Hepatocyte (in vitro differentiated cells): ENCODE data around the gene AHCTF1.

Experiments
- EZH2 ChIP-seq: fragments of 200-600 bp; sonication (generic); IDR thresholded peaks from 2 replicates; pipeline ENCODE4 v1.6.1; 2016; ENCODE audit warnings: antibody characterized with exemption, mild to moderate bottlenecking, borderline replicate concordance
- TF ChIP-seq, protein P1 (sequence below): fragments of 200-600 bp; sonication (generic); IDR thresholded peaks from 2 replicates; pipeline ENCODE4 v1.5.1; 2016; ENCODE audit warnings: antibody characterized with exemption, mild to moderate bottlenecking; ENCODE audit not compliant: poor library complexity

DNA sequence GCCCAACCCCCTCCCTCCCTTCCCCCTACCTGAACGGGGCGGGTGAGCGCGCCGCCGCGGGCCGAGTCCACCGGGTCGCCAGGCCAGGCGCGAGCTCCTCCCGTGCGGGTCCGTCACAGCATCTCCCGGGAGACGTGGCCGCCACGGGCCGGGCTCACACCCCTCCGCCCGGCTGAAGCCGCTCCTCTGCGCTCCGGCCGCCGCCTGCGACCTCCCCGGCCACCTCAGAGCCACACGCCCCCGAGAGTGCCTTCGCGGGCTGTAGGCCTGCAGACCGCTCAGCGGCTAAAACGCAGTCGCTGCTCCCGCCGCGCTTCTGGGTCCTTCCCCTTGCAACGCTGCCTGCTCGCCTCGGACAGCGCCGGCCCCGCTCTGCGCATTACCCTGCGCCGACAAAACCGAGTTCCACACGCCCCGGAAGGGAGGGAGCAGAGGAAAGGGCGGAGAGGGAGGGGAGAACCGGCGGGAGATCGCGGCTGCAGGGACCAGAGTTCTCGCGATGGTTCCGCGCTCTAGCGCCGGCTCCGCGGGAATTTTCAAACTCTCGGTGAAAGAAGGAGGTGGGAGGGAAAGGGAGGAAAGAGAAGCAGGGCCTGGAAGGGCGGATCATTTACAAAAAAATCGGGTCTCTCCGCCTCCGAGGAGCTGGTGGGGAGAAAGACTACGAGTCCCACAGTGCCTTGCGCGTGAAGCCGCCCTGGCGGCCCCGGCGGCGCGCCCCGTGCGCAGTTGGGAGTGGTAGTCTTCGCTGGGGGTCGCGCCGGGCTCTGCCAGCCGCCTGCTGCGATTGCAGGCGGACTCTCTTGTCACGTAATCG lies at the start of gene AHCTF1:
- no peak for TF ChIP-seq EZH2
- TF ChIP-seq, protein P1, sequence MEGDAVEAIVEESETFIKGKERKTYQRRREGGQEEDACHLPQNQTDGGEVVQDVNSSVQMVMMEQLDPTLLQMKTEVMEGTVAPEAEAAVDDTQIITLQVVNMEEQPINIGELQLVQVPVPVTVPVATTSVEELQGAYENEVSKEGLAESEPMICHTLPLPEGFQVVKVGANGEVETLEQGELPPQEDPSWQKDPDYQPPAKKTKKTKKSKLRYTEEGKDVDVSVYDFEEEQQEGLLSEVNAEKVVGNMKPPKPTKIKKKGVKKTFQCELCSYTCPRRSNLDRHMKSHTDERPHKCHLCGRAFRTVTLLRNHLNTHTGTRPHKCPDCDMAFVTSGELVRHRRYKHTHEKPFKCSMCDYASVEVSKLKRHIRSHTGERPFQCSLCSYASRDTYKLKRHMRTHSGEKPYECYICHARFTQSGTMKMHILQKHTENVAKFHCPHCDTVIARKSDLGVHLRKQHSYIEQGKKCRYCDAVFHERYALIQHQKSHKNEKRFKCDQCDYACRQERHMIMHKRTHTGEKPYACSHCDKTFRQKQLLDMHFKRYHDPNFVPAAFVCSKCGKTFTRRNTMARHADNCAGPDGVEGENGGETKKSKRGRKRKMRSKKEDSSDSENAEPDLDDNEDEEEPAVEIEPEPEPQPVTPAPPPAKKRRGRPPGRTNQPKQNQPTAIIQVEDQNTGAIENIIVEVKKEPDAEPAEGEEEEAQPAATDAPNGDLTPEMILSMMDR = no peak
